Heart left ventricle (tissue), 16 donors: ENCODE measurements around the gene RBMS3. TPM values are rescaled to one million over a fixed set of nuclear protein-coding genes. Genes with fewer than 3 reads are reported as not detected.

ENCODE experiments used
- ATAC-seq, 4 donors: fragments of 200-7000 bp; cut with Tn5 transposase; one replicate each; pipeline ENCODE4 v1.9.1; 2020 to 2022; ENCODE audit warnings: moderate library complexity in 4 of 4, mild to moderate bottlenecking in 3 of 4, moderate number of reproducible peaks in 1 of 4
- DNase-seq, 5 donors: peaks; one replicate each; pipeline ENCODE4 v3.0.0-alpha.2; 2020
- H3K27ac ChIP-seq, 12 donors: fragments of 200-600 bp; sonication (generic) in 4 of 12; one replicate each; pipeline versions ENCODE4 v1.5.0 to v1.8.0; 2016 to 2022; ENCODE audit warnings: mild to moderate bottlenecking in 2 of 12
- H3K27me3 ChIP-seq, 9 donors: fragments of 200-600 bp; sonication (generic) in 2 of 9; one replicate each; pipeline versions ENCODE4 v1.5.1 to v1.8.0; 2016 to 2022; ENCODE audit warnings: mild to moderate bottlenecking in 3 of 9
- H3K36me3 ChIP-seq, 9 donors: fragments of 200-600 bp; sonication (generic) in 2 of 9; one replicate each; pipeline versions ENCODE4 v1.5.0 to v1.8.0; 2018 to 2022; ENCODE audit warnings: mild to moderate bottlenecking in 2 of 9
- H3K4me1 ChIP-seq, 12 donors: fragments of 200-600 bp; sonication (generic) in 4 of 12; one replicate each; pipeline versions ENCODE4 v1.5.0 to v1.8.0; 2016 to 2022; ENCODE audit warnings: mild to moderate bottlenecking in 3 of 12
- H3K4me3 ChIP-seq, 12 donors: fragments of 200-600 bp; sonication (generic) in 4 of 12; one replicate each; pipeline versions ENCODE4 v1.5.0 to v1.8.0; 2017 to 2022; ENCODE audit warnings: mild to moderate bottlenecking in 9 of 12, moderate library complexity in 4 of 12
- H3K9me3 ChIP-seq, 12 donors: fragments of 200-600 bp; sonication (generic) in 4 of 12; one replicate each; pipeline versions ENCODE4 v1.5.0 to v1.8.0; 2016 to 2022; ENCODE audit warnings: mild to moderate bottlenecking in 1 of 12
- POLR2A ChIP-seq, 2 donors: fragments of 450-650 bp; IDR thresholded peaks; one replicate each; pipeline ENCODE4 v1.6.1; 2017; ENCODE audit warnings: antibody characterized with exemption in 2 of 2, mild to moderate bottlenecking in 2 of 2, moderate library complexity in 2 of 2
- WGBS, 4 donors: extraction: QIAGEN DNeasy Blood & Tissue Kit in 2 of 4; methylation state at CpG; one replicate each; pipeline versions ENCODE4 v1.1.5 to v1.1.7; 2013 to 2018; 5-methylcytosine and 5-hydroxymethylcytosine counted together
- intact Hi-C, 10 donors: fragments of 100-400 bp; cut with DNase I; formaldehyde crosslinking; loops; one replicate each; pipeline versions ENCODE4 v1.11.1 to v1.14.2; 2022
- polyA plus RNA-seq, 2 donors: library from polyadenylated mRNA; stranded (reverse); fragments of 200-250 nt; gene quantifications; one replicate each; pipeline ENCODE4 v1.2.3, GENCODE V29; 2013
- total RNA-seq, 9 donors: library from RNA; depleted of rRNA in 2 of 9; stranded (reverse); fragments of >200 nt in 2 of 9; fragmentation: NEBNext Ultra II Directional in 3 of 9; extraction: Animal tissue kit (Norgen Biotek cat#: 25700) in 3 of 9; gene quantifications; one replicate each; pipeline versions ENCODE4 v1.1.0 to v1.2.4, GENCODE V29; 2016 to 2023
- TF ChIP-seq, protein P1 (sequence below), 12 donors: fragments of 200-600 bp; sonication (generic) in 4 of 12; IDR thresholded peaks; one replicate each; pipeline versions ENCODE4 v1.5.0 to v1.8.0; 2018 to 2022; ENCODE audit warnings: antibody characterized with exemption in 12 of 12, mild to moderate bottlenecking in 5 of 12
- donor health status: ischemic (EF 13 %, LVEDD 7.1; RV severe dilation, severe dysfunction).
- donor health status: healthy with polysubstance abuse.
- donor health status: DM: no; HTN: yes; CAD: no.
- donor health status: DM: no; HTN: no; CAD: no.
- donor health status: ischemic (EF 25% LVEDD 6.9; RV normal size, moderate dysfunction).
- donor health status: ischemic (EF 25% LVEDD 5.7; RV mildly dilated, moderate dysfunction).
- donor health status: healthy.
- donor health status: DM: yes; HTN: yes; CAD: no.
- donor health status: ischemic (EF 35%, LVEDD 5.7; RV mildly dilated, moderate dysfunction).
- donor health status: nonischemic (EF 11% LVEDD 7.7; RV severe dilation, severe dysfunction).
- donor health status: DM: yes; HTN: yes; CAD: no.
- donor health status: PGD.
- donor health status: ischemic (EF 29% LVEDD 5.4; RV normal size, mild dysfunction).
- donor health status: nonischemic (EF 23%, LVEDD 6.1; RV moderate dilation, normal function).

RBMS3 gene
- total and polyA plus RNA-seq, 11 donors: 4.8 to 35.6 (median 26.1) TPM

GRCh38 chr3:29274667-29275066 lies 6.2 kb upstream of the RBMS3 start:
- DNase-seq (no peak), ATAC-seq (no peak)
- Histone ChIP-seq H3K27me3 (no peaks in the 10 kb centered on the region), H3K4me3 (no peak overlapping the region), H3K9me3 (no peaks in the 10 kb centered on the region), H3K36me3 (no peaks in the 10 kb centered on the region), H3K27ac (peak overlapping the region in 1 of 12 donors; percentile 52), H3K4me1 (peaks cover 0 to 24% (median 8%) of the 10 kb centered on the region in 12 donors)
- TF ChIP-seq, protein P1, sequence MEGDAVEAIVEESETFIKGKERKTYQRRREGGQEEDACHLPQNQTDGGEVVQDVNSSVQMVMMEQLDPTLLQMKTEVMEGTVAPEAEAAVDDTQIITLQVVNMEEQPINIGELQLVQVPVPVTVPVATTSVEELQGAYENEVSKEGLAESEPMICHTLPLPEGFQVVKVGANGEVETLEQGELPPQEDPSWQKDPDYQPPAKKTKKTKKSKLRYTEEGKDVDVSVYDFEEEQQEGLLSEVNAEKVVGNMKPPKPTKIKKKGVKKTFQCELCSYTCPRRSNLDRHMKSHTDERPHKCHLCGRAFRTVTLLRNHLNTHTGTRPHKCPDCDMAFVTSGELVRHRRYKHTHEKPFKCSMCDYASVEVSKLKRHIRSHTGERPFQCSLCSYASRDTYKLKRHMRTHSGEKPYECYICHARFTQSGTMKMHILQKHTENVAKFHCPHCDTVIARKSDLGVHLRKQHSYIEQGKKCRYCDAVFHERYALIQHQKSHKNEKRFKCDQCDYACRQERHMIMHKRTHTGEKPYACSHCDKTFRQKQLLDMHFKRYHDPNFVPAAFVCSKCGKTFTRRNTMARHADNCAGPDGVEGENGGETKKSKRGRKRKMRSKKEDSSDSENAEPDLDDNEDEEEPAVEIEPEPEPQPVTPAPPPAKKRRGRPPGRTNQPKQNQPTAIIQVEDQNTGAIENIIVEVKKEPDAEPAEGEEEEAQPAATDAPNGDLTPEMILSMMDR (IDR thresholded peaks at IDR 0.05): no peak
- no peak for TF ChIP-seq POLR2A (IDR thresholded peaks at IDR 0.05)
- intact Hi-C loops: loop anchor here in 6 of 10 donors (5.0 to 10.0 kb wide), 5 partner anchors 102 to 360 kb away; no protein-coding TSS in a partner anchor
- 94 to 99% (median 96%) methylated on average over 3 of the region's 3 CpGs for WGBS, 4 donors

GRCh38 chr3:29275309-29275708 lies 5.6 kb upstream of the RBMS3 start:
- intact Hi-C loops: loop anchor here in 6 of 10 donors (5.0 to 10.0 kb wide), 5 partner anchors 103 to 361 kb away; no protein-coding TSS in a partner anchor
- peak in 2 of 4 donors; percentile 16 to 42 for ATAC-seq
- no peaks in the 10 kb centered on the region for H3K36me3 ChIP-seq
- no peak overlapping the region for H3K4me3 ChIP-seq
- WGBS, 4 donors: 28 to 42% (median 33%) methylated on average over 3 of the region's 3 CpGs
- H3K27me3 ChIP-seq: no peaks in the 10 kb centered on the region
- DNase-seq: peak in 3 of 5 donors; percentile 20 to 50 (median 20)
- no peaks in the 10 kb centered on the region for H3K9me3 ChIP-seq
- peaks cover 0 to 28% (median 10%) of the 10 kb centered on the region in 12 donors for H3K4me1 ChIP-seq
- TF ChIP-seq, protein P1 (IDR thresholded peaks at IDR 0.05): no peak
- TF ChIP-seq POLR2A (IDR thresholded peaks at IDR 0.05): no peak
- H3K27ac ChIP-seq: peak overlapping the region in 1 of 12 donors; percentile 52

DNA sequence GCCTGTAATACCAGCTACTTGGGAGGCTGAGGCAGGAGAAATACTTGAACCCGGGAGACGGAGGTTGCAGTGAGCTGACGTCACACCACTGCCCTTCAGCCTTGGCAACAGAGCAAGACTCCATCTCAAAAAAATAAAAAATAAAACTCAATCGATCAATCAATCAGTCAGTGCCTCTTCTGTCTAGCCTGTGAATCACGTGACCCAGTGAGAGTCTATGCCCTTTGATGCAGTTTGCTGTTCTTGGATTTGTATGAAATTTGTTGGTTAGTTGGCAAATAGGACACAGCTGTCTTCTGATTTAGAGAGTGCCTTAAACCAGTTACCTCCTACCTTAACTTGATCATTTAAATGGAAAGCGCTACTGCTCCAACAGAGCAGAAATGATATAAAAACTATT lies 3.6 kb upstream of the RBMS3 start:
- H3K27ac ChIP-seq: no peak overlapping the region
- intact Hi-C loops: loop anchor here in 6 of 10 donors (2.0 to 10.0 kb wide), 6 partner anchors 105 to 488 kb away; no protein-coding TSS in a partner anchor
- DNase-seq (no peak), ATAC-seq (no peak)
- 95 to 98% (median 96%) methylated on average over 6 of the region's 6 CpGs for WGBS, 4 donors
- peaks cover 0 to 28% (median 10%) of the 10 kb centered on the region in 12 donors for H3K4me1 ChIP-seq
- TF ChIP-seq, protein P1 (IDR thresholded peaks at IDR 0.05): no peak
- no peak for TF ChIP-seq POLR2A (IDR thresholded peaks at IDR 0.05)
- H3K27me3 ChIP-seq: no peaks in the 10 kb centered on the region
- H3K4me3 ChIP-seq: no peak overlapping the region
- no peaks in the 10 kb centered on the region for H3K9me3 ChIP-seq
- no peaks in the 10 kb centered on the region for H3K36me3 ChIP-seq

GRCh38 chr3:29279286-29279685 lies 1.6 kb upstream of the RBMS3 start:
- Histone ChIP-seq H3K4me1 (peaks cover 0 to 30% (median 11%) of the 10 kb centered on the region in 12 donors), H3K9me3 (no peaks in the 10 kb centered on the region), H3K27ac (peak overlapping the region in 11 of 12 donors; percentile 10 to 93 (median 90)), H3K27me3 (no peaks in the 10 kb centered on the region), H3K36me3 (no peaks in the 10 kb centered on the region), H3K4me3 (peak overlapping the region in 9 of 12 donors; percentile 60 to 84 (median 67))
- TF ChIP-seq, protein P1 (IDR thresholded peaks at IDR 0.05): no peak
- TF ChIP-seq POLR2A (IDR thresholded peaks at IDR 0.05): no peak
- intact Hi-C loops: loop anchor here in 6 of 10 donors (5.0 to 10.0 kb wide), 5 partner anchors 107 to 364 kb away; no protein-coding TSS in a partner anchor
- no peak for DNase-seq
- ATAC-seq: no peak
- WGBS, 4 donors: 41 to 62% (median 54%) methylated on average over 4 of the region's 4 CpGs
